Measurements from ENCODE around the gene RTP1. TPM values are rescaled to one million over a fixed set of nuclear protein-coding genes. Genes with fewer than 3 reads are reported as not detected.

The RTP1 gene
- total and polyA plus RNA-seq, 2 of the 4 experiments (the other 2 are of a cell fraction), result not detected

DNA sequence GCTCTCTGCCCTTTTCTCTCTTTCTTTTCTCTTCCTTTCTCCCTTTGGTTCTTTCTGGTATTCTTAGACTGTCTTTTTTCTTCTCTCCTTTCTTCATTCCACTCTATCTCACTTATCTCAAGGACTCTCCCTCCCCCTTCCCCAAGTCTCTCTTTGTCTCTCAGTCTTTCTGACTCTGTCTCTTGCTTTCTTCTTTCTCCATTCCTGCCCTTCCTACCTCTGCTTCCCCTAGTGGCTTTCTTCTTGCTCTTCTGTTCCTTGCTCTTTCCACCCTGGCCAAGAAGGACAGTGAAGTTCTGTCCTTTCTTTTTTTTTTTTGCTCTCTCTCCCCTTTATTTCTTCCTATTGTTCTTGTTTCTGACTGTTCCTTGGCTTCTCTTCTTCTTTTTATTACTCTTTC, 35.7 kb upstream of the RTP1 start:
- Histone ChIP-seq H3K4me2 (ENCODE audit: low read depth, low read length) (no peak overlapping the region), H3K23ac (ENCODE audit: low read depth, low read length) (no peak overlapping the region), H3K4me1 (ENCODE audit: control insufficient read depth, insufficient read depth, low read length) (no peaks in the 10 kb centered on the region), H2AFZ (replicated peaks; ENCODE audit: low read length, poor library complexity) (no peak overlapping the region), H3K9me3 (ENCODE audit: control insufficient read depth, insufficient read depth, low read length) (peaks cover 9% of the 10 kb centered on the region), H2BK20ac (ENCODE audit: low read depth, low read length) (no peak overlapping the region), H3K4me3 (ENCODE audit: insufficient read depth, low read depth, low read length) (no peak overlapping the region), H2BK120ac (ENCODE audit: low read depth, low read length) (no peak overlapping the region), H3K36me3 (ENCODE audit: control insufficient read depth, insufficient read depth, low read length) (no peaks in the 10 kb centered on the region), H4K5ac (ENCODE audit: low read depth, low read length) (no peak overlapping the region), H4K91ac (ENCODE audit: insufficient read depth, low read depth, low read length) (no peak overlapping the region), H3K27ac (ENCODE audit: insufficient read depth, low read length) (no peak overlapping the region), H2AK5ac (ENCODE audit: low read depth, low read length) (no peak overlapping the region), H4K20me1 (ENCODE audit: insufficient read depth, low read length) (no peaks in the 10 kb centered on the region), H3K18ac (ENCODE audit: low read depth, low read length) (no peak overlapping the region), H3K27me3 (ENCODE audit: control insufficient read depth, insufficient read depth, low read length) (peaks cover 31% of the 10 kb centered on the region), H2BK15ac (ENCODE audit: low read depth, low read length) (no peak overlapping the region), H3K56ac (ENCODE audit: extremely low read depth, insufficient read depth, low read length) (no peak overlapping the region), H2AK9ac (replicated peaks; ENCODE audit: low read depth, low read length, poor library complexity) (no peak overlapping the region), H3K79me1 (ENCODE audit: low read depth in 1 of 2, low read length in 2 of 2) (no peaks in the 10 kb centered on the region), H3K14ac (replicated peaks; ENCODE audit: low read depth, low read length) (no peak overlapping the region), H3K9me1 (ENCODE audit: insufficient read depth, low read length) (no peaks in the 10 kb centered on the region), H3K9ac (ENCODE audit: low read depth, low read length) (no peak overlapping the region), H3K4ac (ENCODE audit: low read depth, low read length) (no peak overlapping the region), H4K8ac (ENCODE audit: low read depth in 2 of 2, low read length in 2 of 2) (no peak overlapping the region), H2BK5ac (ENCODE audit: low read depth, low read length, poor library complexity, severe bottlenecking) (no peak overlapping the region)
- dilution Hi-C loops (cut with HindIII; ENCODE audit: low sequenced_read_pairs, unreplicated experiment) (no loop called here), in situ Hi-C loops (cut with MboI; ENCODE audit: low sequenced_read_pairs) (loop anchor here (10.0 kb wide), 1 partner anchor 317 kb away; the partner anchor contains the start of gene ADIPOQ), intact Hi-C loops (cut with micrococcal nuclease) (no loop called here)
- TF ChIP-seq CTCF (conservative IDR thresholded peaks at IDR 0.05; ENCODE audit: low read depth, low read length) (no peak), POLR2A (IDR thresholded peaks at IDR 0.05; ENCODE audit: low read depth, low read length) (no peak), RFX5 (IDR thresholded peaks at IDR 0.05; ENCODE audit: low read depth, low read length) (no peak), SMC3 (IDR thresholded peaks at IDR 0.05; ENCODE audit: low read depth, low read length) (no peak), NFE2L2 (IDR thresholded peaks at IDR 0.05; ENCODE audit: low read depth, low read length) (no peak), MAZ (IDR thresholded peaks at IDR 0.05; ENCODE audit: borderline replicate concordance, low read depth, low read length) (no peak), RCOR1 (IDR thresholded peaks at IDR 0.05; ENCODE audit: insufficient replicate concordance, low read length) (no peak)
- TF ChIP-seq, protein P1, sequence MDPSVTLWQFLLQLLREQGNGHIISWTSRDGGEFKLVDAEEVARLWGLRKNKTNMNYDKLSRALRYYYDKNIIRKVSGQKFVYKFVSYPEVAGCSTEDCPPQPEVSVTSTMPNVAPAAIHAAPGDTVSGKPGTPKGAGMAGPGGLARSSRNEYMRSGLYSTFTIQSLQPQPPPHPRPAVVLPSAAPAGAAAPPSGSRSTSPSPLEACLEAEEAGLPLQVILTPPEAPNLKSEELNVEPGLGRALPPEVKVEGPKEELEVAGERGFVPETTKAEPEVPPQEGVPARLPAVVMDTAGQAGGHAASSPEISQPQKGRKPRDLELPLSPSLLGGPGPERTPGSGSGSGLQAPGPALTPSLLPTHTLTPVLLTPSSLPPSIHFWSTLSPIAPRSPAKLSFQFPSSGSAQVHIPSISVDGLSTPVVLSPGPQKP (IDR thresholded peaks at IDR 0.05; ENCODE audit: borderline replicate concordance, low read depth, low read length), result no peak
- ChIA-PET CTCF (interaction anchor here (0.9 to 1.2 kb wide), 2 partner anchors 22 to 77 kb away, joined by 4 to 5 read pairs; partner anchors contain the start of gene RPL39L), POLR2A (ENCODE audit: unreplicated experiment) (no interaction called here)
- no TSS peak for BruUV-seq (replicated peaks)
- ATAC-seq (ENCODE audit: low read depth) (no peak), DNase-seq (no peak)

Data from IMR-90 (cell line).